Esophagus mucosa (tissue), 1 donor: ENCODE results near the gene UGT1A6. TPM values are rescaled to one million over a fixed set of nuclear protein-coding genes. Genes with fewer than 3 reads are reported as not detected.

ENCODE experiments used
- ATAC-seq: fragments of 200-7000 bp; cut with Tn5 transposase; one replicate; pipeline ENCODE4 v1.9.1; 2020
- total RNA-seq: library from RNA; stranded (reverse); gene quantifications from one replicate; pipeline ENCODE4 v1.2.4, GENCODE V29; 2023
- donor health status: DM: yes; HTN: yes; CAD: no.

UGT1A6 gene
- total RNA-seq, 1 donor from 2014 or later, result 11.2 TPM

- ATAC-seq, result no peak
Observed at GRCh38 chr2:233803292-233803911, 110.7 kb downstream of the UGT1A6 start.

DNA sequence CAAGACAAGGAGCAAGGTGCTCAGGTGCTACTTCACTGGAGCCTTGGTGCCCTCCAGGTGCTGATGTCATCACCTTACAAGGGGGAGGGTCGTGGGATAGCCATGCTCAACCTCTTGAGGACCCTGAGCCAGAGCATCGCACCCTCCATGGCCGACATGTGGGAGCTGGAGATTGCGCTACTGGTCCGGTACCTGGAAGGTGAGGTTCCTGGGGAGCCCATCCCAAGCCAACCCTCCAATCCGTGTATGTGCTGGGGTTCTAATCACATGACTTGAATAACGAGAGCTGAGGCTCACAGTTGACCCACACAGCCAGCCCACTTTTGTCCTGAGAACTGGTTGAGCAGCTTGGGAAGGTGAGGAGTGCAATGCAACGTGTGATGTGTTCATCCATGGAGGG lies 111.3 kb downstream of the UGT1A6 start:
- ATAC-seq, result no peak

DNA sequence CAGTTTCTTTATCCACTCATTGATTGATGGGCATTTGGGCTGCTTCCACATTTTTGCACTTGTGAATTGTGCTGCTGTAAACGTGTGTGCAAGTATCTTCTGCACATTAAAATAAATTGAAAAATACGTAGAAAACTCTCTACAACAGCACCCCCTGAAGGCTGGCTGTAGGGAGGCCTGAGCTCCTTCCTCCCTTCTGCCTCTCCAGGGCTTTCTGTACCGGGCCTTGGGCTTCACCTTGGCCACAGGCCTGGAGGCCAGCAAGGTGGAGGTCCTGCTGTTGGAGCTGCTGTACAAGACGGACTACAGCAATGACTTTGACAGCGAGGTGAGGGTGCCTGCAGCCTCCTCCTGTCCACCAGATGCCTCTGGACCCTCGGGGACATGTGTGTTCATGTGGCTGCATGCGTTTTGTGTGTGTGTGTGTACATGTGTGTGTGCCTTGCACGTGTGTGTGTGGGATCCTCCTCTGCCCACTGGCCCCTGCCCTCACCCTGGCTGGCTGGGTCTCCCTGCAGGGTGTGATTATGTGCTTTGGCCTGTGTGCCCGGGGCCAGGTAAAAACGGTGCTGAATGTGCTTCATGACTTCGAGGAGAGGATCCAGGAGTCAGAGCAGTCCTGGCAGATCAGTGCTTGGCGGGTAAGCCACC lies 114.7 kb downstream of the UGT1A6 start:
- ATAC-seq, result no peak

- no peak for ATAC-seq
Observed at GRCh38 chr2:233807966-233808935, 115.6 kb downstream of the UGT1A6 start.

GRCh38 chr2:233810385-233810784 lies 117.7 kb downstream of the UGT1A6 start:
- ATAC-seq, result no peak

GRCh38 chr2:233811087-233811486 lies 118.4 kb downstream of the UGT1A6 start:
- ATAC-seq, result no peak

DNA sequence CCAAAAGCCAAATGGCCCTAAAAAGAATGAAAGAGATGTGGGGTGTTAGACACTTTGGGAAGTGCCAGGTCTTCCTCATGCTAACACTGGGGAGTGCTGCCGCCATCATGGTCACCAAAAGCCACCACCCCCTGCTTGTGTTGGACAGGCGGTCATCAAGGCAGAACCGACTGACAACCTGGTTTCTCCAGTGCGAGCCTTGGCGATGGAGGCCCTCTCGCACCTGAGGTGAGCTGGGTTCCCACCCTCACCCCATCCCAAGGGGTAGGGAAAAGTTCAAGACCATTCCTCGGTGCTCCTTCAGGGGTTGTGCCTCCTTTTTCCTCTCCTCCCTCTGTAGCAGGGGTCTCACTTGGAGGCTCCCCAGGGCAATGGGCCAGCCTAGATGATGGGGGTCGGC lies 119.0 kb downstream of the UGT1A6 start:
- no peak for ATAC-seq

DNA sequence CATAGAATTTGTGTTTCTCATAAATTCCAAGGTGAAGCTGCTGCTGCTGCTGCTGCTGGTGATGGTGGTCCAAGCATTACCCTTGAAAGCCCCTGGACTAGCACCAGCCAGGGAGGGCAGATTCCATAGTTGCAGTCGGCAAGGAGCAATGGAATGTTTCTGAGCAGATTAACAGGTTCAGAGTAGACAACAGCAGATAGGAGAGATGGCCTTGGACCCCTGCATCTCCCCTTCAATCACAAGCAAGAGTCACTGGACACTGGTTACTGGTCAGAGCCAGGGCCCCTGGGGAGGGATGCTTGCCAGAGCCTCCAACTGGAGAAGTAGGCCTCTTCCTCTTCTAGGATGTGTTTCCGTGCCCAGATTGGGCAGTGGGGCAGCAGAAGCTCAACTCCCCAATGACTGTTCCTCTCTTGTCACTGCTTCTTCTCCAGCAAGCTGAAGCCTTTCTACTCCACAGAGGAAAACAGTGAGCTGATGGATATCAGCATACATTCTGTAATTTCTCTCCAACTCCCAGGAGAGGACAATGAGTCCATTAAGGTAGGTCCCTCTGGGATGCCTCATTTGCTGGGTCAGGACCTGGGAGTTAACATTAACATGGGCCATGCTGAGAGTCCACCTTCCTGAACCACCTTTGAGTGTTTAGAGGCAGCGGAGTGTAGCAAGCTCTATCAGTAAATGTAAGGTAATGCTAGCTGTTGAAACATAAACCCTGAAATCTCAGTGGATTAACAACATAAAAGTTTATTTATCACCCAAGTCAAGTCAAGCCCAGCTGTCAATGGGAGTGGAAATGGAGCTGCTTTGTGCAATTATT lies 120.8 kb downstream of the UGT1A6 start:
- no peak for ATAC-seq

- no peak for ATAC-seq
Observed at GRCh38 chr2:233814056-233814835, 121.6 kb downstream of the UGT1A6 start.

GRCh38 chr2:233815861-233816260 lies 123.2 kb downstream of the UGT1A6 start:
- no peak for ATAC-seq

- ATAC-seq, result no peak
Observed at GRCh38 chr2:233816334-233816733, 123.6 kb downstream of the UGT1A6 start.

DNA sequence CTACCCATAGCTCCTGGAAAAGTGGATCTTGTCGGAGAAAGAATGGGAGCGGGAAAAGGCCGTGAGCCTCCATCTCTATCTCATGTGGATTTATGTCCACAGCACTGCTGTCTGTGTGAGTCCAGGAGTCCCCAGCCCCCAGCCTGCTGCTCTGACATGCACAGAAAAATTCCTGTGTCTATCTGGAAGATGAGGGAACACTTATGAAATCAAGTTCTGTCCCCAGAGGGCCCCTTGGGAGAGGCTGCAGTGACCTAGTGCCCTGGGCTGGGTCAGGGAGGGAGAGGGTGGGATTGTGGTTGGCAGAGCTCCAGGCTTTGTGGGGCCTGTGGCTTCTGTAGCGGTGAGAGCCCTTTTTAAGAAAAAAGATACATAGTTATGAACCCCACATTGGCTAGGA lies 124.1 kb downstream of the UGT1A6 start:
- no peak for ATAC-seq

DNA sequence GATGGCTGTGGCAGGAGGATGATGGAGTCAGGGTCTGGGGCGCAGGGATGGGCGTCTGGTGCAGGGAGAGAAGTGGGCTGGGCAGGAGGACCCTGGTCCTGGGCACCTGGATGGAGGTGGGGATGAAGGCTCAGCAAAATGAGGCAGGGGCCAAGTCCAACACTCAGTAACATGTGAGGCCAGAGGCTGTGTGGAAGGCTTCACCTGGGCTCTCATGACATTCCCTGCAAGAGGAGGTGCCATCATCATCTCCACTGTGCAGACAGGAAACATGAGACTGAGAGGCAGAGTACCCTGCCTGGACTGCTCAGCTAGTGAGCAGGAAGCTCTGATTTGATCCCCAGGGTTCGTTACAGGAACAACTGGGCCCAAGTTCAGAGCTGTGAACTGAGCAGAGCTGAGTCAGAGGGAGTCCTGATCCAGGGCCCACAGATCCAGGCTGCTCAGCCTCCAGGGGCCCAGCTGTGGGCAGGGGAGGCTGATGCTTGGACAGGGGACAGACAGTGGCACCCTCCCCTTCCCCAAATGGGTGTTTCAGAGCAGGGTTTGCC lies 124.7 kb downstream of the UGT1A6 start:
- ATAC-seq, result no peak

DNA sequence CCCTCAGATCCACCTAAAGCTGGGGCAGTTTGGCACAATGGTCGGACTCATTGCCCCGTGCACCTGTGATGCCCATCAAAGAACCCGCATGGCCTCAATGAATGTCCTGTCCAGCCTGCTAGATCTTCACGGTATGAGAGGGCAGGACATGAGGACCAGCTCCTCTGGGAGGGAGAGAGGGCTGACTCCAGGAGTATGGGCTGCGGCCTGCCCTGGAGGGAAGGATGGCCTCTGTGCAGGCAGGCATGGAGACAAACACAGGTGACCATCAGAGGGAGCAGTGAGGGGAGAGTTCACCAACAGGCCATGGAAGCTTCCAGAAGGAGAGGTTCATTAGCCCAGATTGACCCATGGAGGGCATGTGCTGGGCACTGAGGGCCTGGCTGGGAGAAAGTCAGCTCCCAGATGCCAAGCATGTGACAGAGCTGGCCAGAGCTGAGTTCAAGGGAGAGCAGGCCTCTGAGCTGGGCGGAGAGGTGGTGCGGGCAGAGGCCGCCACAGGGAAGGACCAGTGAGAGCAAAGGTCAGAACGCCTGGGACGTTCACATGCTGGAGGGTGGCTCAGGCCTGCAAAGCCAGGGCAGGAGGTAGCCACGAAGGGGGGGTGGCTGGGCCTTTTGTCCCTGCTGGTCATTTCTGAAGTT lies 125.4 kb downstream of the UGT1A6 start:
- ATAC-seq, result no peak

GRCh38 chr2:233818639-233819621 lies 126.2 kb downstream of the UGT1A6 start:
- no peak for ATAC-seq

GRCh38 chr2:233819884-233820773 lies 127.4 kb downstream of the UGT1A6 start:
- no peak for ATAC-seq

DNA sequence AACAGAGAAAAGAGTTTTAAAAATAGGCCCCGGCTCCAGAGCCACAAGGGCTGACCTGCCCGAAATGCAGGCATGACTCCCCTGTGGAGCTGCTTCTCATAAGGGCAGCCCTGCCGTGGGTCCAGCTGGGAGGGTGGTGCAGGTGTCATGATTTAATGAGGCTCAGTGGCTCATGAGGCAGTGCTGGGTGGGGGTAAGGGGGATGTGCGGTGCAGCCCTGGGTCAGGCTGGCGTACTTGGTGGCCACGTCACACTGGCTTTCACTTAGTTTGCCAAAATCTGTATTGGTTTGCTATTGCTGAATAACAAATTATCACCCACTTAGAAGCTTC lies 128.1 kb downstream of the UGT1A6 start:
- no peak for ATAC-seq

GRCh38 chr2:233821196-233821595 lies 128.5 kb downstream of the UGT1A6 start:
- ATAC-seq, result no peak

DNA sequence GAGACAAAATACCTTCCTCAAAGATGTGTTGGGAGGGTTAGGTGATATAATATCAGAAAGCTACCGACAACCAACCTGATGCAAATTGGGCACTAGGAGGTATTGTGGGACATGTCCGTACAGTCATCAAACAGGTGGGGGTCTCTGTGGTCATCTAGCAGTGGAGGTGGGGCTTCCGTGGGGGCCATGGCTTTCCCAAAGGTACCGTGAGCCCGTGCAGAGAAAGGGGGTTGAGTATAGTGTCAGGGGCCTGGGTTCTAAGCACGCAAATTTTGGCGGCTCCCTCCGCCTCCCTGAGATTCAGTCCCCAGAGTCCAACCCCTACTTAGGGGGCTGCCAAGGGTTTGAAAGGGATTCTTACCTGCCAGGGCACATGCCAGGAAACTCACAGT lies 129.0 kb downstream of the UGT1A6 start:
- no peak for ATAC-seq
